NCI-H526 (cell line): Measurements from ENCODE around the gene C22orf15.
"Not testable (repeated sequence)": the region's sequence is repeated elsewhere in the genome, so short reads cannot be mapped to it uniquely, and the experiment has no call there.

Source experiments
- DNase-seq, 2 experiments: peaks; one replicate each; lab custom pipeline; 2025; lab: John Stamatoyannopoulos, UW

The C22orf15 gene

GRCh38 chr22:23762842-23763578, at the start of gene C22orf15:
Gene C22orf15, plus strand, starts transcription at chr22:23762990. Its CDS starts 317 bp downstream, at chr22:23763307.
- peak in 1 of 2 experiments; percentile 19 for DNase-seq

DNA sequence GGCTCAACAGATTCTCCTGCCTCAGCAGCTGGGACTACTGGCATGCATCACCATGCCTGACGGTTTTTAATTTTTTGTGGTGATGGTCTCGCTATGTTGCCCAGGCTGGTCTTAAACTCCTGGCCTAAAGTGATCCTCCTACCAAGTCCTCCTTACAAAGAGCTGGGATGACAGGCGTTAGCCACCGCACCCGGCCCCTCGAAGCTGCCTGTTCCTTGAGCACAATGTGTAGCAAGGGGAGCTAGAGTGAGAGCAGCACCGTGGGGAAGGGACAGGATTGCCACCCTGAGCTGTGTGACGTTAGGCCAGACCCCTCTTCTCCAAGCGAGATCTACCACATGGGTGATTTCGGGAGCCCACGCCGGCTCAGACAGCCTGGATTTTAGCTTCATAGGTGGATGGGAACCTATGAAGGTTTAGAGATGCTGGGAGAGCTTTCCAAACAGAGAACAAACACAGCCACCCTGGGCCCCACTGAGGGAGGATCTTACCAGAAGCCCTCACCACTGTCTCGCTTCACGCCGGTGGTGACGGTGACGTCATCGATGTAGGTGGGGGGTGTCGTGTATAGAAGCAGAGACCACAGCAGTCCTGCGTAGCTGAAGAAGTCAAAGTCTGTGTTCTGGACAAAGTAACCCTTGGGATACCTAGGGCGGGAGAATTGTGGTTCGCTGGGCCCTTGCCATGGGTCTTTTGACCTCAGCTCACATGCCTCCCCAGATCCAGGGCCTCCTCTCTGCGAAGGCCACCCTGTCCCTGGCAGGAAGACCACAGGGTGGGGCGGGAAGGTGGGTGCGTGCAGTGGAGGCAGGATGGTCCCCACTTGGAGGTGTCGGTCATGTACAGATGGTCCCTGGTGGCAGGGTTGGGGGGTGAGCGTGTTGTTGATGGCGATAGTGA, 48.8 kb upstream of the C22orf15 start:
- DNase-seq: no peak

- DNase-seq: no peak
Measured at GRCh38 chr22:23714596-23715578, 47.9 kb upstream of the C22orf15 start.

- no peak for DNase-seq
Measured at GRCh38 chr22:23715806-23716375, 46.9 kb upstream of the C22orf15 start.

DNA sequence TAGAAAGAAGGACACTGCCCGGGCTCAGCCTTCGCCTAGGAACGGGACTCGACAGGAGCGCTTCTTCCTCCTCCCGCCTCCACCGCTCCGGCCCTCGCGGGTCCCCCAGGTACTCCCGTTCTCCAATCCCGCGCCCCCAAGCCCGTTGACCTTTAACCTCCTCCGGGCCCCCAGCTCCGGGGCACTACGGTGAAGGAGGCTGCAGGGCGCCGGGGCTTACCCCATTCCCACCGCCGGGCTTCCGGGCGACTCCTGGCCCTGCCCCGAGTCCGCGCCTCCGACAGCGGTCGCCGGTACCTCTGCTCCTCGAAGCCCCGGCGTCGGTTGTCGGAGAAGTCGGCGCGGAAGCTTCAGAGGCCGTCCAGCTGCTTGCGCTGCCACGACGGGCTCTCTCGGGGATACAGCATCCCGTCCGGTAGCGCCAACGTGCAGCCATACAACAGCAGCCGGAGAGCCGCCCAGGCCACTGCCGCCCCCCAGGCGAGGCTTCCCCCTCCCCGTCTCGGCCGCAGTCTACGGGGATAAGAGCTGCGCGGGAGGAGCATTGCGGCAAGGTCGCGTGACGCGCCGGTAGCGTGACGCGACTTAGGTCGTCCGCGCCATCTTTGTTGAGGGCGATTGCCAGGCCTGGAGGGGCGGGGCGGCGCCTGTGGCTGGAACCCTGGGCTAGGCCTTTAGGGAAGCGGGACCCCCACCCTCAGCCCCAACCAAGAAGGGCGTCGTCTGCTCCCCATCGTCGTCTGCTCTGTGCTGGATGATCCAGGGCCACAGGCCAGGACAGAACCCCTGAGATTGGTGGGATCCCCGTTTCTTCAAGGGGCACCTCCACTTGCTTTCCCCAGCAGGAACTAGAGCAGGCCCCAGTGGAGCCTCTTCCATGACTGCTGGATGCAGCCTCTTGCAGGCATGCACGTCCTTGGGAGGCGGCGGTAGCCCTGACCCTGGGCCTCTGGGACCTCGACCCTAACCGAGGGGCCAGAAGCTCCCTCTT, 45.7 kb upstream of the C22orf15 start:
- peak; percentile 38 to 87 for DNase-seq

DNA sequence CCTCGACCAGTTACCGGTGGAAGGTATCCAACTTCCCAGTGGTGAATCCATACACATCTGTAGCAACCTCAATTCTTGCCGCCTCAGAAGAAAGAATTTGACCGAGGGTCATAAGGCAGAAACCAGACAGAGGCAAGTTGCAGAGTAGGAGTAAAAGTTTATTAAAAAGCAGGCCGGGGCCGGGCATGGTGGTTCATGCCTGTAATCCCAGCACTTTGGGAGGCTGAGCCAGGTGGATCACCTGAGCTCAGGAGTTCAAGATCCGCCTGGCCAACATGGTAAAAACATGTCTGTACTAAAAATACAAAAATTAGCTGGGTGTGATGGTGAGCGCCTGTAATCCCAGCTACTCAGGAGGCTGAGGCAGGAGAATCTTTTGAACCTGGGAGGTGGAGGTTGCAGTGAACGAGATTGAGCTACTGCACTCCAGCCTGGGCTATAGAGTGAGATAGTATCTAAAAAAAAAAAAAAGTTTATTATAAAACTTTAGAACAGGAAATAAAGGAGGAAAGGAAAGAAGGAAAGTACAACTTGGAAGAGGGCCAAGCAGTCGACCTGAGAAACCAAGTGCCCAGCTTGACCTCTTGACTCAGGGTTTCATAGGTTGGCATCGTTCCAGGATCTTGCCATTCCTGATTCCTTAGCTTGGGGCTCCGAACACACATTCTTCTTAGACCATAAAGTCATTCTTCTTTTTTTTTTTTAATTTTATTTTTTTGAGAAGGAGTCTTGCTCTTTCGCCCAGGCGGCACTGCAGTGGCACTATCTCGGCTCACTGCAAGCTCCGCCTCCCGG, 44.2 kb upstream of the C22orf15 start:
- DNase-seq: no peak

GRCh38 chr22:23720855-23721254, 41.9 kb upstream of the C22orf15 start:
- no peak for DNase-seq

DNA sequence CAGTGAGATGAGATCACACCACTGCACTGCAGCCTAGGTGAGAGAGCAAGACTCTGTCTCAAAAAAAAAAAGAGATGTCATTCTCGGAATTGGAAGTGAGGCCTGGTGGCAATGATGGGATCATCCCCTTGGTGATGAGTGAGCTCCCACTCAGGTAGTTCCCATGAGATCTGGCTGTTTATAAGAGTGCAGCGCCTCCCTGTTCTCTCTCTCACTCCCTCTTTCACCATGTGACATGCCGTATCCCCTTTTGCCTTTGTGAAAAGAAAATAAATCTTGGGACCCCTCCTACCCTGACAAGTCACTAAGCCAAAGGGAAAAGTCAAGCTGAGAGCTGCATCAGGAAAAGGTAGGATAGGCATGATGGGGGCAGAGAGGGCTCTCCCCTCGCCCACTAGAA, 40.6 kb upstream of the C22orf15 start:
- no peak for DNase-seq

DNA sequence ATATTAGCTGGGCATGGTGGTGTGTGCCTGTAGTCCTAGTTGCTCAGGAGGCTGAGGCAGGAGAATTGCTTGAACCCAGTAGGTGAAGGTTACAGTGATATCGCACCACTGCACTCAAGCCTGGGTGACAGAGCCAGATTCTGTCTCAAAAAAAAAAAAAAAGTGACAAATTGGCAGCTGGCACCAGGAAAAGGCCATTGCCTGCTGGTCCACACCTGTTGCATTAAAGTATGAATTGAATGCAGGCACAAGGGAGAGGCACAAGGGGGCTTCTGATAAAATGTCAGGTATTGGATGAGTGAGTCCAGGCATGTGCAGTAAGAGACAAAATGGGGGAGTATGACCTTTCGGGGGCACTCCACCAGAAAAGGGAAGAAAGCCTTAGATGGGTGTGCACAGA, 40.1 kb upstream of the C22orf15 start:
- DNase-seq: no peak

GRCh38 chr22:23728108-23728507, 34.7 kb upstream of the C22orf15 start:
- not testable (repeated sequence) for DNase-seq

GRCh38 chr22:23737696-23738095, 25.1 kb upstream of the C22orf15 start:
- no peak for DNase-seq

- DNase-seq: no peak
Measured at GRCh38 chr22:23742505-23743264, 20.1 kb upstream of the C22orf15 start.

DNA sequence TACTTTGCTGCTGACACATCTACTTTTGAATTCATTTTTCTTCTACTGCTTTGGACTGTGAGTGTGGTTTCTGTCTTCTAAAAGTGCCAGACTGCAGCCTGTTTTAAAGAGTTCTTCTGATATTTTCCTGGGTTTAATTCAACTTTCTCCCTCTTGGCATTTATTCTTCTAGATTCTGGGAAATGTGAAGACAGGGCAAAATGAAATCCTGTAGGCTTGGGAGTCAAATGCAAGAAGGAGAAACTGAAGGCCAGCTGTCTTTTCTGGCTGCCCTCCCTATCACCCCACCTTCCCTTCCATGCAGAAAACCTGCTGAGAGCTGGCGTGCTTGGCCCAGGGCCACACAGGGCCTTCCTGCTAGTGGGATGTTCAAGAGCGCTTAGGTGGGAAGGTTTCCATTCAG, 19.5 kb upstream of the C22orf15 start:
- DNase-seq: no peak

DNA sequence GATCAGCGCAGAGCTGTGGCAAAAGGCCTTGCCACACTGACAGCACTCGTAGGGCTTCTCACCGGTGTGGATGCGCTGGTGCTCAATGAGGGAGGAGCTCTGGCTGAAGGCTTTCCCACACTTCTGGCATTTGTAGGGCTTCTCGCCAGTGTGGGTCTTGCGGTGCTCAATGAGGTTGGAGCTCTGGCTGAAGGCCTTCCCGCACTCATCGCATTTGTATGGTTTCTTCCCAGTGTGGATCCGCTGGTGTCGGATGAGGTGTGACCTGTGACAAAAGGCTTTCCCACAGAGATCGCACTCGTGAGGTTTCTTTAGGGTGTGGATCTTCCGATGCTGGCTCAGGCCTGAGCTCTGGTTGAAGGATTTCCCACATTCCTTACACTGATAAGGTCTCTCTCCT, 18.8 kb upstream of the C22orf15 start:
- DNase-seq: no peak

DNA sequence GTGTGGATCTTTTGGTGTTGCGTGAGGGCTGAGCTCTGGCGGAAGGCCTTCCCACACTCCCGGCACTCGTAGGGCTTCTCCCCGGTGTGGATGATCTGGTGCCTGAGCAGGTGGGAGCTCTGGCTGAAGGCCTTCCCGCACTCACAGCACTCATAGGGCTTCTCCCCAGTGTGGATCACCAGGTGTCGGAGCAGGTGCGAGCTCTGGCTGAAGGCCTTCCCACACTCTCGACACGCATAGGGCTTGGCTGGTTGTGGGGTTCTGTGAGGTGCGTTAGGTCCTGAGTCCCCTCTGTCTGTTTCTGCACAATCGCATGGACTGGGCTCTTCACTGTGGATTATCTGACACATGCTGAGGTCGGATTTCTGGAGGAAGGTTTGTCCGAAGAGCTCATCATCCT, 18.3 kb upstream of the C22orf15 start:
- DNase-seq: no peak

GRCh38 chr22:23745791-23746190, 17.0 kb upstream of the C22orf15 start:
- no peak for DNase-seq

- DNase-seq: no peak
Measured at GRCh38 chr22:23749841-23750301, 12.9 kb upstream of the C22orf15 start.

- DNase-seq: no peak
Measured at GRCh38 chr22:23750367-23750713, 12.4 kb upstream of the C22orf15 start.
